ENCODE data around the gene TRAPPC1.

DNA sequence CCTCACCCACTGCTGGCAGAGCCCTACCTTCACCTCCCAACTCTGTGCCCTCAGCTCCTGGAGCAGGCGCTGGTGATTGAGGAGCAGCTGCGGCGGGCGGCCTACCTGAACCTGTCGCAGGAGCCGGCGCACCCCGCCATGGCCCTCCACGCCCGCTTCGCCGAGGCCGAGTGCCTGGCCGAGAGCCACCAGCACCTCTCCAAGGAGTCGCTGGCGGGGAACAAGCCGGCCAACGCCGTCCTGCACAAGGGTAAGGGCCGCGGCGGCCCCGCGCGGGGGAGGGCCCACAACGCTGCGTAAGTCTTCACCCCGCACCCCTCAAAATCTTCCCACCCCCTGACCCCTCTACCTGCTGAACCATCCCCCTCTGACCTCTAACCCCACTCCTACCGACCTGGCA lies 22.7 kb downstream of the TRAPPC1 start:
- TF ChIP-seq POLR2AphosphoS5 (IDR thresholded peaks at IDR 0.05): no peak
- no peak for TF ChIP-seq CTCF (IDR thresholded peaks at IDR 0.05)
- TF ChIP-seq EP300 (IDR thresholded peaks at IDR 0.05): no peak

Data from sigmoid colon (tissue), 4 donors.